Thyroid gland (tissue), 4 donors: Measurements from ENCODE around the gene SLC16A2. TPM values are rescaled to one million over a fixed set of nuclear protein-coding genes. Genes with fewer than 3 reads are reported as not detected.
"Not testable (repeated sequence)": the region's sequence is repeated elsewhere in the genome, so short reads cannot be mapped to it uniquely, and the experiment has no call there.

Experiments used
- DNase-seq, 2 donors: peaks; one replicate each; pipeline ENCODE4 v3.0.0-alpha.2; 2019
- H3K27ac ChIP-seq, 3 donors: fragments of 200-600 bp; sonication (generic); 1 replicate in 2 of 3; 2 replicates in 1 of 3; pipeline ENCODE4 v1.5.1; 2016 to 2019; ENCODE audit warnings: mild to moderate bottlenecking in 1 of 3, moderate library complexity in 1 of 3
- H3K27me3 ChIP-seq: fragments of 200-600 bp; sonication (generic); one replicate; pipeline ENCODE4 v1.5.1; 2019
- H3K36me3 ChIP-seq, 2 donors: fragments of 200-600 bp; sonication (generic); one replicate each; pipeline ENCODE4 v1.5.1; 2016 to 2019
- H3K4me1 ChIP-seq, 2 donors: fragments of 200-600 bp; sonication (generic); one replicate each; pipeline ENCODE4 v1.5.1; 2017 to 2019
- H3K4me3 ChIP-seq, 3 donors: fragments of 200-600 bp; sonication (generic); replicated peaks in 1 of 3; 1 replicate in 2 of 3; 2 replicates in 1 of 3; pipeline ENCODE4 v1.5.1; 2016; ENCODE audit warnings: mild to moderate bottlenecking in 1 of 3
- H3K9me3 ChIP-seq: fragments of 200-600 bp; sonication (generic); one replicate; pipeline ENCODE4 v1.5.1; 2017
- POLR2A ChIP-seq, 2 donors: fragments of 450-650 bp; IDR thresholded peaks; one replicate each; pipeline ENCODE4 v1.6.1; 2017; ENCODE audit warnings: antibody characterized with exemption in 2 of 2, mild to moderate bottlenecking in 2 of 2, moderate library complexity in 1 of 2
- WGBS, 2 donors: methylation state at CpG; one replicate each; pipeline ENCODE4 v1.1.5; 2017; 5-methylcytosine and 5-hydroxymethylcytosine counted together
- intact Hi-C: fragments of 100-400 bp; cut with DNase I; formaldehyde crosslinking; loops from one replicate; pipeline ENCODE4 v1.15.1; 2023
- total RNA-seq, 4 donors: library from RNA; depleted of rRNA; stranded (reverse); fragments of >200 nt; gene quantifications; one replicate each; pipeline ENCODE4 v1.2.3, GENCODE V29; 2016
- TF ChIP-seq, protein P1 (sequence below), 6 experiments: fragments of 200-600 bp in 3 of 6; fragments of 450-650 bp in 3 of 6; sonication (generic) in 3 of 6; IDR thresholded peaks; one replicate each; pipeline ENCODE4 v1.5.1; 2016 to 2019; ENCODE audit warnings: antibody characterized with exemption in 6 of 6, mild to moderate bottlenecking in 2 of 6, inconsistent platforms in 1 of 6, moderate library complexity in 1 of 6

SLC16A2 gene
- total RNA-seq, 4 donors from 2014 or later: 10.1 to 24.0 (median 20.1) TPM

DNA sequence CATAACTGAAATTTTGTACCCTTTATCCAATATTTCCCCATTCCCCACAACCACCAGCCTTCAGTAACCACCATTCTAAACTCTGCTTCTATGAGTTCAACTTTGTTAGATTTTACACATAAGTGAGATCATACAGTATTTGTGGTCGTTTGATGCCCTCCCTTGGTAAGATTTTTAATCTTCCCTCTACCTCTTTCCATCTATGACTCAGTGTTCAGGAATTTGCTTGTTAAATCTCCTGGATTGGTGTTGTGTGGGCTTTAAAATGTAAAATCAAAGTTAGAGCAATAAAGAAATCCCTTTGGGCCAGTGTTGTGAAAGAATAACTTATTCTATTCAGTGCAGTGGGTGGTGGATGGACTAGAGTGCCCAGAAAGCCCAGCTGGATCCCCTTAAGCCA, 37.4 kb downstream of the SLC16A2 start:
- Histone ChIP-seq H3K4me1 (no peaks in the 10 kb centered on the region), H3K9me3 (no peaks in the 10 kb centered on the region), H3K4me3 (no peak overlapping the region), H3K27me3 (no peaks in the 10 kb centered on the region), H3K36me3 (no peaks in the 10 kb centered on the region), H3K27ac (no peak overlapping the region)
- no peak for DNase-seq
- intact Hi-C loops: no loop called here
- TF ChIP-seq, protein P1, sequence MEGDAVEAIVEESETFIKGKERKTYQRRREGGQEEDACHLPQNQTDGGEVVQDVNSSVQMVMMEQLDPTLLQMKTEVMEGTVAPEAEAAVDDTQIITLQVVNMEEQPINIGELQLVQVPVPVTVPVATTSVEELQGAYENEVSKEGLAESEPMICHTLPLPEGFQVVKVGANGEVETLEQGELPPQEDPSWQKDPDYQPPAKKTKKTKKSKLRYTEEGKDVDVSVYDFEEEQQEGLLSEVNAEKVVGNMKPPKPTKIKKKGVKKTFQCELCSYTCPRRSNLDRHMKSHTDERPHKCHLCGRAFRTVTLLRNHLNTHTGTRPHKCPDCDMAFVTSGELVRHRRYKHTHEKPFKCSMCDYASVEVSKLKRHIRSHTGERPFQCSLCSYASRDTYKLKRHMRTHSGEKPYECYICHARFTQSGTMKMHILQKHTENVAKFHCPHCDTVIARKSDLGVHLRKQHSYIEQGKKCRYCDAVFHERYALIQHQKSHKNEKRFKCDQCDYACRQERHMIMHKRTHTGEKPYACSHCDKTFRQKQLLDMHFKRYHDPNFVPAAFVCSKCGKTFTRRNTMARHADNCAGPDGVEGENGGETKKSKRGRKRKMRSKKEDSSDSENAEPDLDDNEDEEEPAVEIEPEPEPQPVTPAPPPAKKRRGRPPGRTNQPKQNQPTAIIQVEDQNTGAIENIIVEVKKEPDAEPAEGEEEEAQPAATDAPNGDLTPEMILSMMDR (IDR thresholded peaks at IDR 0.05): peak in 1 of 6 experiments; percentile 4
- TF ChIP-seq POLR2A (IDR thresholded peaks at IDR 0.05): no peak
- 33 to 46% methylated on average over 1 of the region's 1 CpG for WGBS, 2 donors

DNA sequence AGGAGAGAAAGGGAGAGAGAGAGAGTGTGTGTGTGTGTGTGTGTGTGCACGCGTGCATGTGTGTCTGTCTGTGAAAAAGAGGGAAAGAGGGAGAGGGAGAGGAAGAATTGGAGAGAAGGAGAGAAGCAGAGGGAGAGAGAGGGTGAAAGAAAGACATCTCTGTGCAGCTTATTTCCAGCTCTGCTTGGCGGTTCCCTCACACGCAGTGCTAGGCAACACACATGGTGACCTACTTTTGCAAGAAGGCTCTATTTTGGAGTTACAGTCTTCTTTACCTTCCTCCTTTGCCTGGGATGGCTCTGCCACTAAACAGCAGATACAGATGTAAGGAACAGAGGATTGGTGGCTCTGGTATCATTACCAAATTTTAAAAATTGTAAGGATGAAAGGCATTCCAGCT, 40.1 kb downstream of the SLC16A2 start:
- H3K4me1 ChIP-seq: no peaks in the 10 kb centered on the region
- no peaks in the 10 kb centered on the region for H3K9me3 ChIP-seq
- intact Hi-C loops: no loop called here
- no peaks in the 10 kb centered on the region for H3K27me3 ChIP-seq
- H3K36me3 ChIP-seq: no peaks in the 10 kb centered on the region
- H3K27ac ChIP-seq: no peak overlapping the region
- DNase-seq: no peak
- WGBS, 2 donors: 76 to 79% methylated on average over 4 of the region's 4 CpGs
- TF ChIP-seq, protein P1 (IDR thresholded peaks at IDR 0.05): no peak
- TF ChIP-seq POLR2A (IDR thresholded peaks at IDR 0.05): no peak
- no peak overlapping the region for H3K4me3 ChIP-seq

DNA sequence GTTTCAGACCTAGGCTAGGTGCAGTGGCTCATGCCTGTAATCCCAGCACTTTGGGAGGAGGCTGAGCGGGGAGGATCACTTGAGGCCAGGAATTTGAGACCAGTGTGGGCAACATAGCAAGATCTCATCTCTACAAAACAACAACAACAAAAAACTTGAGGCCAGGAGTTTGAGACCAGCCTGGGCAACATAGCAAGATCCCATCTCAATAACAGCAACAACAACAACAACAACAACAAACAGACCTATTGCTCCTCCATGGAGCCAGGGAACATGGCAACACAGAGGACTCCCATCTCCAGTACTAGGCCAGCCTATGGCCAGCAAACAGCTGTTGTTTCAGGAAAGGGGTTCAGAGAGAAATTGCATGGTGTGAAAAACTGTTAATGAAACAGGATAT, 43.4 kb downstream of the SLC16A2 start:
- 100% methylated on average over 1 of the region's 1 CpG; no CpG with 5 or more reads in 1 of the 2 donors for WGBS, 2 donors
- DNase-seq: no peak
- H3K27me3 ChIP-seq: no peaks in the 10 kb centered on the region
- intact Hi-C loops: no loop called here
- H3K9me3 ChIP-seq: no peaks in the 10 kb centered on the region
- no peaks in the 10 kb centered on the region for H3K36me3 ChIP-seq
- H3K4me1 ChIP-seq: no peaks in the 10 kb centered on the region
- H3K4me3 ChIP-seq: no peak overlapping the region
- no peak for TF ChIP-seq POLR2A (IDR thresholded peaks at IDR 0.05)
- TF ChIP-seq, protein P1 (IDR thresholded peaks at IDR 0.05): no peak
- no peak overlapping the region for H3K27ac ChIP-seq

DNA sequence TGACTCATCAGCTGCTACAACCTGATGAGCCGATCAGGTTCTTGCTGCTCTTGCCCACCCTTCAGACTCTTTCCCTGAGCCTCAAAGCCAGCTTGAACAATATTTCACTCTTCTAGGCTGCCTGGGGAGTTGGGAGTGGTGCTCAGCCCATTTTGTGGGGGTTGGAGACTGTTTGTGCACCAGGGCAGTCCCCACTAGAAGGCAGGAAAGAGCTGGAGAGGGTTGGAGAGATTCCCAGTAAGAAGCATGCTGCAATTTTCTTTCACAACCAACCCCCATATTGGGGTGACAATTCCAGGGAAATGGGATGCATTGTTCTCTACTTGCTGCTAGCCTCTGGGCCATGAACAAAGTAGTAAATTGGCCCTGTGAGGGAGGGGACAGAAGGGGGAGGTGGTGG, 44.1 kb downstream of the SLC16A2 start:
- H3K27me3 ChIP-seq: no peaks in the 10 kb centered on the region
- intact Hi-C loops: no loop called here
- H3K4me1 ChIP-seq: no peaks in the 10 kb centered on the region
- H3K36me3 ChIP-seq: no peaks in the 10 kb centered on the region
- DNase-seq: no peak
- no peak overlapping the region for H3K4me3 ChIP-seq
- no peaks in the 10 kb centered on the region for H3K9me3 ChIP-seq
- no peak for TF ChIP-seq POLR2A (IDR thresholded peaks at IDR 0.05)
- TF ChIP-seq, protein P1 (IDR thresholded peaks at IDR 0.05): no peak
- no peak overlapping the region for H3K27ac ChIP-seq
- WGBS, 2 donors: 88% methylated on average over 1 of the region's 1 CpG; no CpG with 5 or more reads in 1 of the 2 donors

DNA sequence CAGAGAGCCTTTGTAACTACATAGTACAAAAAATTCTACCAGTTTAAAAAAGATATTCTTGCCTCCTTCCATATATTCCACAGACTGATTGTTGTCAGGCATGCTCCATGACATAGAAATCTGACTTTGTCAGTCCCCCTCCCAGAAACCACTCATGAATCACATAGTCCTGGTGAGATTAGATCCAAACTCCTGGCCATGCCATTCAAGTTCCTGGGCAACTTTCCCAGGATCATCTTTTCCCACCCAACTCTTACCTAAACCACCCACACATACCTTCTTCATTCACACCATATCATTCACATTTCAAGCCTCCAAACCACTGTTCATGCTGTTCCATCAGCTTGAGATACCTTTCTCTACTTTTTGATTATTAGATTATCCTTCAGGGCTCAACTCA, 46.4 kb downstream of the SLC16A2 start:
- TF ChIP-seq, protein P1 (IDR thresholded peaks at IDR 0.05): no peak
- no peak for TF ChIP-seq POLR2A (IDR thresholded peaks at IDR 0.05)
- intact Hi-C loops: no loop called here
- Histone ChIP-seq H3K27ac (no peak overlapping the region), H3K27me3 (no peaks in the 10 kb centered on the region), H3K36me3 (no peaks in the 10 kb centered on the region), H3K9me3 (no peaks in the 10 kb centered on the region), H3K4me1 (no peaks in the 10 kb centered on the region), H3K4me3 (no peak overlapping the region)
- no peak for DNase-seq

DNA sequence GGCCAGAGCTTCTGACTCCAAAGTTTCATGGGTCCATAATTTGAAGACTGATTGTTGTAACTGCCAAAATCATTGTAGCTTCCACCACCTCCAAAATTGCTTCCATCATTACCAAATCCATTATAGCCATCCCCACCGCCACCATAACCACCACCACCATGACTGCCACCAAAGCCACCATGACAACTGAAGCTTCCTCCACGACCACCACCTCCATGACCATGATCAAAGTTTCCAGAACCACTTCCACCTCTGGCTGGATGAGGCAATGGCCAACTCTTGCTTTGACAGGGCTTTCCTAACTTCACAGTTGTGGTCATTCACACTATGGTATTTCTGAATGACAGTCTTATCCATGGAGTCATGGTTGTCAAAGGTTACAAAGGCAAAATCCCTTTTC, 51.8 kb downstream of the SLC16A2 start:
- H3K9me3 ChIP-seq, DNase-seq, H3K4me3 ChIP-seq, intact Hi-C loops, H3K4me1 ChIP-seq, H3K36me3 ChIP-seq, H3K27me3 ChIP-seq, H3K27ac ChIP-seq: not testable (repeated sequence)
- WGBS, 2 donors: 93 to 97% methylated on average over 2 of the region's 2 CpGs
